PC-9 (cell line): Measurements from ENCODE around the gene SANBR.

Experiments used
- CTCF ChIP-seq: fragments of 200-600 bp; sonication (generic); conservative IDR thresholded peaks from 2 replicates; pipeline ENCODE4 v1.6.1; 2017; ENCODE audit warnings: mixed run types, antibody characterized with exemption, mild to moderate bottlenecking, moderate library complexity
- EZH2 ChIP-seq: fragments of 200-600 bp; sonication (generic); IDR thresholded peaks from 2 replicates; pipeline ENCODE4 v1.8.0; 2017; ENCODE audit warnings: antibody characterized with exemption, low read depth

GRCh38 chr2:61018798-61019197 is 46.9 kb upstream of the SANBR start:
- TF ChIP-seq CTCF (no peak), EZH2 (no peak)
